Mucosa of stomach (tissue), 1 donor: Measurements from ENCODE around the gene C2CD2.
"Not testable (repeated sequence)": the region's sequence is repeated elsewhere in the genome, so short reads cannot be mapped to it uniquely, and the experiment has no call there.

Experiments
- H3K27me3 ChIP-seq: one replicate; pipeline ENCODE4 v1.7.0; 2013; ENCODE audit warnings: mild to moderate bottlenecking, low read length; ENCODE audit not compliant: control insufficient read depth, insufficient read depth
- H3K36me3 ChIP-seq: one replicate; pipeline ENCODE4 v1.7.0; 2013; ENCODE audit warnings: low read length; ENCODE audit not compliant: control insufficient read depth, insufficient read depth
- H3K4me1 ChIP-seq: one replicate; pipeline ENCODE4 v1.7.0; 2013; ENCODE audit warnings: mild to moderate bottlenecking, low read length; ENCODE audit not compliant: control insufficient read depth, insufficient read depth
- H3K4me3 ChIP-seq: one replicate; pipeline ENCODE4 v1.7.0; 2013; ENCODE audit warnings: low read length
- H3K9ac ChIP-seq: one replicate; pipeline ENCODE4 v1.7.0; 2013; ENCODE audit warnings: mild to moderate bottlenecking, low read length, moderate library complexity
- H3K9me3 ChIP-seq: one replicate; pipeline ENCODE4 v1.7.0; 2013; ENCODE audit warnings: mild to moderate bottlenecking, low read length, moderate library complexity; ENCODE audit not compliant: control insufficient read depth
- donor health status: Pancreatic carcinoma.

Gene C2CD2

DNA sequence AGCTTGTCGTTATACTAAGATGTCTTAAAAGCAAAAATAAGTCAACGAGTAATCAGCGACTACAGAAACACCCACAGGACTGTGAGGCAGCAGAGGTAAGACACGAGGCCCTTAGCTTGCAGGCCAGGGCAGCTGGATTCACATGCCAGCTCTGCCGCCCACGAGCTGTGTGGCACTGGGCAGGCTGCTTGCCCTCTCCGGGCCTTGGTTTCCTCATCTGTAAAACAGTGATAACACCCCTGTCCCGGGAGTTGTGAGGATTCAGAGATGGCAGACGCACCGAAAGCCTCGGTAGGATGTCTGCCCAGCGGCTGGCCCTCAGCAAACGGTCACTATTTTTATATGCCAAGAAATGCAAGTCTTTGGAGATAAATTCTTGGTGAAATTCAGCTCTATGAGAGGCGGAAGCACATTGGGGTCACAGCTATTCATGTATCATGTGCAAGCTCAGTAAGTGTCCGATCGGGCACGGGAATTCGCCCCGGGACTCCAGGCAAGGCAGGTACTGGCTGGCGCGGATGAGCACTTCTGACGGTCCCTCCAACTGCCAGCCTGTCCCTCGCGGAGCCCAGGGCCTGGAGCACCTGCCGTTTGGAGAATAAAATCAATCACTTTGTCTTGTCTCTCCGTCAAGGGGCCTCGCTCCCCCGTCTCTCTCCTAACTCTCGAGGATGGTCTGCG lies 1.1 kb downstream of the C2CD2 start:
- Histone ChIP-seq H3K9ac (peak overlapping the region; percentile 64), H3K27me3 (no peaks in the 10 kb centered on the region), H3K4me1 (peaks cover 21% of the 10 kb centered on the region), H3K9me3 (no peaks in the 10 kb centered on the region), H3K36me3 (no peaks in the 10 kb centered on the region), H3K4me3 (peak overlapping the region; percentile 65)

DNA sequence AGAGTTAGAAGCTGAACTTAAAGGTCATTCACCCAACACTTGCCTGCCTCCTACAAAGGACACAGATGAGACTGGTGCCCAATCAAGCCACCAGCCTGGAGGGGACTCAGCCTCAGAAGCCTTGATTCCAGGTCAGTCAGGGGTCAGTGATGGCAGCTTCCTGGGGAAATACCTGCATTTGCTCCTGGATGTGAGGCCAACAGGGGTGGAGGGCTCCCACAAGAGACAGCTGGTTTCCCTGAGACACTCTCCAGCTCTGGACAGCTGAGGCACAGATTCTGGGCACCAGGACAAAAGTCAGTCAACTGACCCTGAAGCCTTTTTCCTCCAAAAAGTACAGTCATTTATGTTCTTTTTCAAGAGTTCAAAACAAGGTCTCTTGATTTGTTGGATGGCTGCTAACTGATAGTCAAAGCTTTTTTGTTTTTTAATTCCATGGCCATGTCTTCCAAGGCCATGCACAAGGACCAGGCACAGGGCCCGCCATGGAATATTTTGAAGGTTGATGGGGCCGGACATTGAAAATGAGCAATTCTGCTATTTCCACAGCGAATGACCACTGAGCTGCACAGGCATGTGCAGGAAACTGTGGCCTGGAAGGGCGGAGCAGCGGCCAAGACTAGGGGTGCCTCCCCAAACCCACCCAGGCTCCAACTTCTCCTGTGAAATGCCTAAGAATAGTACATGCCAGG lies 1.8 kb downstream of the C2CD2 start:
- Histone ChIP-seq H3K36me3 (no peaks in the 10 kb centered on the region), H3K4me3 (peak overlapping the region; percentile 65), H3K9ac (no peak overlapping the region), H3K27me3 (no peaks in the 10 kb centered on the region), H3K9me3 (no peaks in the 10 kb centered on the region), H3K4me1 (peaks cover 14% of the 10 kb centered on the region)

DNA sequence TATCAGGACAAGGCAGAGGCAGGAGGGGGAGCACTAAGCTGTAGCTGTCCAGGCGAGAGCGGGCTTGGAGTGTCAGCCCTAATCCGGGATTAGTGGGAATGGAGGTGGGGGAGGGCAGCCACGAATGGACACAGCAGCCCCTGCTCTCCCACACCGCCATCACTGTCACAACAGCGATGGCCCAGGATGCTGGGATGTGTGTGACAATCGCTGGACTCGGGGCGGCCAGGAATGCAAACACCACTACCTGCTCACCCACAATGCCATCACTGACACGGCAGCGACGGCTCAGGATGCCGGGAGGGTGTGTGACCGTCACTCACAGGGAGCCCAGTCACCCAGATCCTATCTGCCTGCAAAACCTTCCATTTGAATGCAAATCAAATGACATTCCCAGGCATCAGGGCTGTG lies 2.9 kb downstream of the C2CD2 start:
- no peak overlapping the region for H3K9ac ChIP-seq
- H3K27me3 ChIP-seq, result no peaks in the 10 kb centered on the region
- no peaks in the 10 kb centered on the region for H3K36me3 ChIP-seq
- peaks cover 14% of the 10 kb centered on the region for H3K4me1 ChIP-seq
- H3K4me3 ChIP-seq, result no peak overlapping the region
- H3K9me3 ChIP-seq, result no peaks in the 10 kb centered on the region

DNA sequence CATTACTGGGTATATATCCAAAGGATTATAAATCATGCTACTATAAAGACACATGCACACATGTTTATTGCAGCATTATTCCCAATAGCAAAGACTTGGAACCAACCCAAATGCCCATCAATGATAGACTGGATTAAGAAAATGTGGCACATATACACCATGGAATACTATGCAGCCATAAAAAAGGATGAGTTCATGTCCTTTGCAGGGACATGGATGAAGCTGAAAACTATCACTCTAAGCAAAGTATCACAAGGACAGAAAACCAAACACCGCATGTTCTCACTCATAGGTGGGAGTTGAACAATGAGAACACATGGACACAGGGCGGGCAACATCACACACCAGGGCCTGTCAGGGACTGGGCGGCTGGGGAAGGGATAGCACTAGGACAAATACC lies 4.2 kb downstream of the C2CD2 start:
- not testable (repeated sequence) for H3K36me3 ChIP-seq, H3K9me3 ChIP-seq, H3K4me3 ChIP-seq, H3K9ac ChIP-seq, H3K27me3 ChIP-seq
- peaks cover 14% of the 10 kb centered on the region for H3K4me1 ChIP-seq

GRCh38 chr21:41948901-41949300 lies 4.9 kb downstream of the C2CD2 start:
- Histone ChIP-seq H3K4me1 (peaks cover 9% of the 10 kb centered on the region), H3K9me3 (no peaks in the 10 kb centered on the region), H3K9ac (no peak overlapping the region), H3K4me3 (no peak overlapping the region), H3K27me3 (no peaks in the 10 kb centered on the region), H3K36me3 (no peaks in the 10 kb centered on the region)

DNA sequence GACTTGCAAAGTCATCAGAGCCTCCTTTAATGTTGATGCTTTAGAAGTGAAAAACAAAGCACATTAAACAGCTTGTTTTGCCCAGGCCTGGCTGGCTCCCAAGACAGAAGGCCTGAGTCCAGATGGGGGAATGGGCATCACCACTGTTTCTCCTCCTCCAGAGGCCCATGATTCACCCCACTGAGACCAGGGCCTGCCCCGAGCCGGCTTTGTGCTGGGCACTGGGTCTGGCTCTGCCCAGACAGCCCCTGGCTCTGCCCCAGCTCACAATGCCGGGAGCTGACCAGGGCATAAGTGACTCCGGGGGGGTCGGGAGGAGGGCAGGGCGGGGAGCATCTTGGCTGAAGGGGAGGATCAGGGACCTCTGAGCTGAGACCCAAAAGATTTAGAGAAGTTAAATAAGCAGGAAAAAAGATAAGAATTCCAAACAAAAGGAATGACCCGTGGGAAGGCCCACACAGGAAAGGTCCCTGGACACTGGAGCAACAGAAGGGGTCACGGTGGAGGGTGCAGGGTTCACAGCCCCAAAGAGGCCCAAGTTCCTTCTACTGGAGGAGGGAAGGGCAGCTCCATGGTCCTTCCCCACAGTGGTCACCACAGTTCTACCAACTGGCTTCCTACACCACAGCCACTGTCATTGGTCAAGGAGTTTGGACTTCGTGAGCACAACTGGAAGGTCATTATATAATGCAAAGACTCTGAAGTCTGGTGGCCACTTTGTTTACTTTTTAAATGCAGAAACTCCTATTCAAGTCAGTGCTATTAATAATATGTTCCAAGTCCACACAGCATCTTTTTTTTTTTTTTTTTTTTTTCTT lies 5.5 kb downstream of the C2CD2 start:
- Histone ChIP-seq H3K4me1 (peaks cover 9% of the 10 kb centered on the region), H3K36me3 (no peaks in the 10 kb centered on the region), H3K9ac (no peak overlapping the region), H3K27me3 (no peaks in the 10 kb centered on the region), H3K9me3 (no peaks in the 10 kb centered on the region), H3K4me3 (no peak overlapping the region)

DNA sequence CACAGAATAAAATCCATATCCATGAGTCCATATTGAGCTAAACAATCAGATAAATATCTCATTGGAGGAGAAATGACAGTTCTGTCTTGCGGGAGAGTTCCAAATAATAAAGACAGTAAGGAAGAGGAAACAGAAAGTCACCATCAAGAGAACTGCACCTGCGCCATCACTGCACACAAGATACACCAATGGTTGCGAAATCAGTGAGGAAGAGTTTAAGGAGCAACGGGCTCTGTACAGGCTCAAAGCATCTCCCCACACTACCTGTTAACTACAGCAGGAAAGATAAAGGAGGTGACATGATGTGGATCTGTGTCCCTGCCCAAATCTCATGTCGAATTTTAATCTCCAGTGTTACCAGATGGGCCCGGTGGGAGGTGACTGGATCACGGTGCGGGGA lies 7.8 kb downstream of the C2CD2 start:
- Histone ChIP-seq H3K4me3 (no peak overlapping the region), H3K27me3 (no peaks in the 10 kb centered on the region), H3K36me3 (no peaks in the 10 kb centered on the region), H3K9me3 (no peaks in the 10 kb centered on the region), H3K9ac (no peak overlapping the region), H3K4me1 (no peaks in the 10 kb centered on the region)

DNA sequence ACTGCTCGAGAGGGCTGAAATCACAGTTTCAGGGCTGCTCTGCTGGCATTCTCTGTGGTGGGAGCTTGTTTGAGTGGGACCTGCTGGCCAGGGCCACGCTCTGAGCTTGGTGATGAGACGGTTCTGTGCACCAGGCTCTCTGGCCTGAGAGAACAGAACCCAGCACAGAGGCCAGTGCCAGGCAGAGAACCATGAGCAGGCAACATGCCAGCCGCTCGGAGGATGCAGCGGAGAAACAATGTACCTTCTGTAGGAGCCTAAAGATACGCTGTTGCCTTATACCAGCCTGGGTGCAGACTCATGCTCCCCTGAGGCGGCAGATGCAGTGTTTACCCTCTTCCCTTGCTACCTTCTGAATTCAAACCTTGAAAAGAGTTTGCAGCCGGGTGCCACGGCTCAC lies 10.0 kb downstream of the C2CD2 start:
- Histone ChIP-seq H3K9me3 (no peaks in the 10 kb centered on the region), H3K27me3 (no peaks in the 10 kb centered on the region), H3K4me3 (no peak overlapping the region), H3K36me3 (no peaks in the 10 kb centered on the region), H3K4me1 (no peaks in the 10 kb centered on the region), H3K9ac (no peak overlapping the region)

- no peaks in the 10 kb centered on the region for H3K27me3 ChIP-seq
- H3K4me1 ChIP-seq, result no peaks in the 10 kb centered on the region
- H3K4me3 ChIP-seq, result no peak overlapping the region
- H3K9ac ChIP-seq, result no peak overlapping the region
- H3K36me3 ChIP-seq, result no peaks in the 10 kb centered on the region
- H3K9me3 ChIP-seq, result no peaks in the 10 kb centered on the region
These were observed 11.4 kb downstream of the C2CD2 start for GRCh38 chr21:41942457-41942856.

- H3K27me3 ChIP-seq, result no peaks in the 10 kb centered on the region
- H3K9me3 ChIP-seq, result no peaks in the 10 kb centered on the region
- H3K4me1 ChIP-seq, result no peaks in the 10 kb centered on the region
- H3K4me3 ChIP-seq, result no peak overlapping the region
- no peak overlapping the region for H3K9ac ChIP-seq
- H3K36me3 ChIP-seq, result no peaks in the 10 kb centered on the region
These were observed 11.9 kb downstream of the C2CD2 start for GRCh38 chr21:41941941-41942340.

DNA sequence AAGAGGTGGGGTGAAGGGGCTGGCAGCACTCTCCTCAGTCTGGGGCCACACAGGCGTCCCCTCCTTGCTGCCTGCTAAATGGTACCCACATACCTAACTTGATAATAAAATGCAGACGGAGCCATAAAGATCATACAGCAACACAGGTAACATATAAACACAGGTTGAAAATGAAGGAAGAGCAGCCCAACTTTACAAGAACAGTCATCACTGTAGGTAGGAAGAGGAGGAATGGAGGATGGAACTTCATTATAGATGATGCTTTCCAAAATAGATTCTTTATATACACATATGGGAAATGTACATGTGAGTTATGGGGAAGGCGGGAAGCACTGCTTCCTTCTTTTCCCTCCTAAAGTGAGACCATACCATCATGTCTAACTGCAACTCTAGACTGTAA lies 13.4 kb downstream of the C2CD2 start:
- Histone ChIP-seq H3K9me3 (no peaks in the 10 kb centered on the region), H3K4me1 (no peaks in the 10 kb centered on the region), H3K9ac (no peak overlapping the region), H3K36me3 (no peaks in the 10 kb centered on the region), H3K4me3 (no peak overlapping the region), H3K27me3 (no peaks in the 10 kb centered on the region)

GRCh38 chr21:41939391-41939790 lies 14.4 kb downstream of the C2CD2 start:
- H3K9ac ChIP-seq, result no peak overlapping the region
- no peaks in the 10 kb centered on the region for H3K4me1 ChIP-seq
- no peaks in the 10 kb centered on the region for H3K36me3 ChIP-seq
- H3K27me3 ChIP-seq, result no peaks in the 10 kb centered on the region
- no peaks in the 10 kb centered on the region for H3K9me3 ChIP-seq
- no peak overlapping the region for H3K4me3 ChIP-seq
